HepG2 (cell line): ENCODE data around the gene COA3. TPM values are rescaled to one million over a fixed set of nuclear protein-coding genes. Genes with fewer than 3 reads are reported as not detected.

Experiments used
- CHD2 ChIP-seq: IDR thresholded peaks from 2 replicates; pipeline ENCODE4 v1.6.1; 2011; ENCODE audit warnings: low read depth, low read length, improper control_type of control experiment
- GABPB1 ChIP-seq: IDR thresholded peaks from 2 replicates; pipeline ENCODE4 v1.6.1; 2016; ENCODE audit warnings: mild to moderate bottlenecking, missing genetic modification reagents, moderate library complexity, missing compliant biosample characterization
- HMGA1 ChIP-seq: sonication (generic); formaldehyde crosslinking; conservative IDR thresholded peaks from 2 replicates; pipeline ENCODE4 v1.4.0; 2020; ENCODE audit warnings: missing genetic modification reagents
- IRF2 ChIP-seq: IDR thresholded peaks from 2 replicates; pipeline ENCODE4 v1.6.1; 2018; ENCODE audit warnings: missing genetic modification reagents, missing compliant biosample characterization
- JARID2 ChIP-seq: sonication (generic); formaldehyde crosslinking; IDR thresholded peaks from 2 replicates; pipeline ENCODE4 v1.8.1; 2023; ENCODE audit warnings: missing genetic modification reagents, inconsistent platforms; ENCODE audit not compliant: insufficient replicate concordance
- MXD4 ChIP-seq: IDR thresholded peaks from 2 replicates; pipeline ENCODE4 v1.6.1; 2016; ENCODE audit warnings: mild to moderate bottlenecking, missing biosample characterization, missing genetic modification reagents
- MXI1 ChIP-seq: IDR thresholded peaks from 3 replicates; pipeline ENCODE4 v1.6.1; 2012; ENCODE audit warnings: low read depth, low read length, inconsistent platforms, borderline replicate concordance
- PRMT3 ChIP-seq: sonication (generic); formaldehyde crosslinking; IDR thresholded peaks from 2 replicates; pipeline ENCODE4 v1.8.1; 2022; ENCODE audit warnings: low read depth, mild to moderate bottlenecking, moderate library complexity, missing genetic modification reagents, borderline replicate concordance
- RAD21 ChIP-seq: fragments of 450-650 bp; formaldehyde crosslinking; IDR thresholded peaks from 2 replicates; pipeline ENCODE4 v1.5.0; 2020; ENCODE audit warnings: mild to moderate bottlenecking
- SMAD3 ChIP-seq: sonication (generic); formaldehyde crosslinking; IDR thresholded peaks from 2 replicates; pipeline ENCODE4 v1.4.0; 2020; ENCODE audit warnings: missing genetic modification reagents
- SUZ12 ChIP-seq: fragments of 150-350 bp; IDR thresholded peaks from 2 replicates; pipeline ENCODE4 v1.6.1; 2014; ENCODE audit warnings: low read depth, low read length
- ZBTB21 ChIP-seq: sonication (generic); formaldehyde crosslinking; IDR thresholded peaks from 2 replicates; pipeline ENCODE4 v1.4.0; 2020; ENCODE audit warnings: missing genetic modification reagents
- ZNF383 ChIP-seq: sonication (generic); formaldehyde crosslinking; IDR thresholded peaks from 2 replicates; pipeline ENCODE4 v1.4.0; 2020; ENCODE audit warnings: missing genetic modification reagents, mild to moderate bottlenecking, borderline replicate concordance
- ZNF44 ChIP-seq: sonication (generic); formaldehyde crosslinking; IDR thresholded peaks from 2 replicates; pipeline ENCODE4 v1.5.1; 2020; ENCODE audit warnings: mild to moderate bottlenecking, missing genetic modification reagents
- ZNF530 ChIP-seq: sonication (generic); formaldehyde crosslinking; IDR thresholded peaks from 2 replicates; pipeline ENCODE4 v1.5.0; 2020; ENCODE audit warnings: low read depth, mild to moderate bottlenecking, missing genetic modification reagents
- ZNF607 ChIP-seq: sonication (generic); formaldehyde crosslinking; IDR thresholded peaks from 2 replicates; pipeline ENCODE4 v1.5.1; 2020; ENCODE audit warnings: missing genetic modification reagents, mild to moderate bottlenecking, borderline replicate concordance
- polyA plus RNA-seq, 8 experiments: library from polyadenylated mRNA; depleted of rRNA in 3 of 8; stranded (reverse) in 7 of 8; unstranded in 1 of 8; fragments of >200 nt; fragmentation: Illumina TruSeq in 4 of 8; extraction: Trizol in 4 of 8; gene quantifications; 2 replicates each; pipeline versions ENCODE4 v1.2.1 to v1.2.3, GENCODE V29; 2011 to 2016; ENCODE audit warnings: low read depth in 4 of 8, missing spikeins in 1 of 8, mixed read lengths in 1 of 8; ENCODE audit not compliant: insufficient read depth in 1 of 8
- total RNA-seq, 5 experiments: library from RNA; depleted of rRNA; stranded (reverse); fragments of >200 nt; fragmentation: Illumina TruSeq; extraction: Trizol; gene quantifications; 2 replicates each; pipeline ENCODE4 v1.2.3, GENCODE V29; 2016; ENCODE audit warnings: low read depth in 1 of 5
- TF ChIP-seq, protein P1 (sequence below): sonication (generic); formaldehyde crosslinking; IDR thresholded peaks from 2 replicates; pipeline ENCODE4 v1.4.0; 2020; ENCODE audit warnings: mild to moderate bottlenecking, missing genetic modification reagents
- TF ChIP-seq, protein P2 (sequence below): sonication (generic); formaldehyde crosslinking; IDR thresholded peaks from 2 replicates; pipeline ENCODE4 v1.5.1; 2020; ENCODE audit warnings: missing genetic modification reagents, mild to moderate bottlenecking, borderline replicate concordance
- TF ChIP-seq, protein P3 (sequence below): IDR thresholded peaks from 2 replicates; pipeline ENCODE4 v1.6.1; 2016; ENCODE audit warnings: low read depth, borderline replicate concordance
- TF ChIP-seq, protein P4 (sequence below): IDR thresholded peaks from 2 replicates; pipeline ENCODE4 v1.6.1; 2016
- TF ChIP-seq, protein P5 (sequence below): sonication (generic); formaldehyde crosslinking; IDR thresholded peaks from 2 replicates; pipeline ENCODE4 v1.4.0; 2020; ENCODE audit warnings: missing genetic modification reagents, mild to moderate bottlenecking, borderline replicate concordance

The COA3 gene
- total and polyA plus RNA-seq, 2 of the 13 experiments (the other 11 are each of a cell fraction or from before 2014, with no cell fraction given) = 133 to 202 TPM

DNA sequence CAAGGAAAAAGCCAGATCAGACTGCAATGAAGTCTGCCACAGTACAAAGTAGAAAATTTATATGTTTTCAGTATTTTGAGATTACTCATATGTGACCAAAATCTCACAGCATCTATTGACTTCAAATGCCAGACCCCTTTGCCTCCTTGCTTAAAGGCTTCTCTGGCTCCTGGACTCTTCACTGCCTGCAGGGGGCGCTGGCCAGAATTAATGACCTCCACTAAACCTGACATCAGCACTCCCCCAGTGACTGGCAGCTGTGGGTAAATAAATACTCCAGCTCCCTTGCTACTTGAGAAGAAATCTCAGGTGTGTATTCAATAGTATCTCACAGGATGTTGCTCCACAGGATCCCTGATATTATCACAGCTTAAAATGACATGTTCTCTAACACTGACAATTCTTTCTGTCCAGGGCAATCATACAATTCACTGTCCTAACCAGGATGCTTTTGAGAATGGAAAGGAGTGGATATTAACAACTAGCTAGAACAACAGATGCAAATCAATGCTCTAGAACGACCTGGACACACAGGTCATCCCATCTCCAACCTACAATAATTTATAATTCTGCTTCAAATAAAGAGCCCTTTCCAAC, 21.5 kb upstream of the COA3 start (continued):
- TF ChIP-seq, protein P1, sequence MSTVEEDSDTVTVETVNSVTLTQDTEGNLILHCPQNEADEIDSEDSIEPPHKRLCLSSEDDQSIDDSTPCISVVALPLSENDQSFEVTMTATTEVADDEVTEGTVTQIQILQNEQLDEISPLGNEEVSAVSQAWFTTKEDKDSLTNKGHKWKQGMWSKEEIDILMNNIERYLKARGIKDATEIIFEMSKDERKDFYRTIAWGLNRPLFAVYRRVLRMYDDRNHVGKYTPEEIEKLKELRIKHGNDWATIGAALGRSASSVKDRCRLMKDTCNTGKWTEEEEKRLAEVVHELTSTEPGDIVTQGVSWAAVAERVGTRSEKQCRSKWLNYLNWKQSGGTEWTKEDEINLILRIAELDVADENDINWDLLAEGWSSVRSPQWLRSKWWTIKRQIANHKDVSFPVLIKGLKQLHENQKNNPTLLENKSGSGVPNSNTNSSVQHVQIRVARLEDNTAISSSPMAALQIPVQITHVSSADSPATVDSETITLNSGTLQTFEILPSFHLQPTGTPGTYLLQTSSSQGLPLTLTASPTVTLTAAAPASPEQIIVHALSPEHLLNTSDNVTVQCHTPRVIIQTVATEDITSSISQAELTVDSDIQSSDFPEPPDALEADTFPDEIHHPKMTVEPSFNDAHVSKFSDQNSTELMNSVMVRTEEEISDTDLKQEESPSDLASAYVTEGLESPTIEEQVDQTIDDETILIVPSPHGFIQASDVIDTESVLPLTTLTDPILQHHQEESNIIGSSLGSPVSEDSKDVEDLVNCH (CRISPR knock-in tag) = no peak
- 0 out of 2 replicates have a peak, but pooled peaks have one; percentile 36 for TF ChIP-seq SMAD3 (CRISPR knock-in tag)
- no peak for TF ChIP-seq ZNF383 (CRISPR knock-in tag)
- TF ChIP-seq RAD21 (CRISPR knock-in tag) = peak; percentile 60
- TF ChIP-seq, protein P2, sequence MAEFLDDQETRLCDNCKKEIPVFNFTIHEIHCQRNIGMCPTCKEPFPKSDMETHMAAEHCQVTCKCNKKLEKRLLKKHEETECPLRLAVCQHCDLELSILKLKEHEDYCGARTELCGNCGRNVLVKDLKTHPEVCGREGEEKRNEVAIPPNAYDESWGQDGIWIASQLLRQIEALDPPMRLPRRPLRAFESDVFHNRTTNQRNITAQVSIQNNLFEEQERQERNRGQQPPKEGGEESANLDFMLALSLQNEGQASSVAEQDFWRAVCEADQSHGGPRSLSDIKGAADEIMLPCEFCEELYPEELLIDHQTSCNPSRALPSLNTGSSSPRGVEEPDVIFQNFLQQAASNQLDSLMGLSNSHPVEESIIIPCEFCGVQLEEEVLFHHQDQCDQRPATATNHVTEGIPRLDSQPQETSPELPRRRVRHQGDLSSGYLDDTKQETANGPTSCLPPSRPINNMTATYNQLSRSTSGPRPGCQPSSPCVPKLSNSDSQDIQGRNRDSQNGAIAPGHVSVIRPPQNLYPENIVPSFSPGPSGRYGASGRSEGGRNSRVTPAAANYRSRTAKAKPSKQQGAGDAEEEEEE (CRISPR knock-in tag) = no peak
- TF ChIP-seq PRMT3 (CRISPR knock-in tag) = no peak
- TF ChIP-seq IRF2 (CRISPR knock-in tag) = 0 out of 2 replicates have a peak, but pooled peaks have one; percentile 33
- TF ChIP-seq, protein P3, sequence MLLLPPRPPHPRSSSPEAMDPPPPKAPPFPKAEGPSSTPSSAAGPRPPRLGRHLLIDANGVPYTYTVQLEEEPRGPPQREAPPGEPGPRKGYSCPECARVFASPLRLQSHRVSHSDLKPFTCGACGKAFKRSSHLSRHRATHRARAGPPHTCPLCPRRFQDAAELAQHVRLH = peak; percentile 43; the same call in 1 of the 2 replicates
- TF ChIP-seq, protein P4, sequence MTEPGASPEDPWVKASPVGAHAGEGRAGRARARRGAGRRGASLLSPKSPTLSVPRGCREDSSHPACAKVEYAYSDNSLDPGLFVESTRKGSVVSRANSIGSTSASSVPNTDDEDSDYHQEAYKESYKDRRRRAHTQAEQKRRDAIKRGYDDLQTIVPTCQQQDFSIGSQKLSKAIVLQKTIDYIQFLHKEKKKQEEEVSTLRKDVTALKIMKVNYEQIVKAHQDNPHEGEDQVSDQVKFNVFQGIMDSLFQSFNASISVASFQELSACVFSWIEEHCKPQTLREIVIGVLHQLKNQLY (CRISPR knock-in tag) = no peak
- TF ChIP-seq GABPB1 = no peak
- TF ChIP-seq ZNF530 (CRISPR knock-in tag) = no peak
- no peak for TF ChIP-seq SUZ12
- no peak for TF ChIP-seq ZNF607
- TF ChIP-seq MXD4 (CRISPR knock-in tag) = peak; percentile 53; the same call in 1 of the 2 replicates
- no peak for TF ChIP-seq MXI1
- no peak for TF ChIP-seq ZBTB21 (CRISPR knock-in tag)
- no peak for TF ChIP-seq ZNF44 (CRISPR knock-in tag)
- no peak for TF ChIP-seq HMGA1
- TF ChIP-seq CHD2 = no peak
- TF ChIP-seq, protein P5, sequence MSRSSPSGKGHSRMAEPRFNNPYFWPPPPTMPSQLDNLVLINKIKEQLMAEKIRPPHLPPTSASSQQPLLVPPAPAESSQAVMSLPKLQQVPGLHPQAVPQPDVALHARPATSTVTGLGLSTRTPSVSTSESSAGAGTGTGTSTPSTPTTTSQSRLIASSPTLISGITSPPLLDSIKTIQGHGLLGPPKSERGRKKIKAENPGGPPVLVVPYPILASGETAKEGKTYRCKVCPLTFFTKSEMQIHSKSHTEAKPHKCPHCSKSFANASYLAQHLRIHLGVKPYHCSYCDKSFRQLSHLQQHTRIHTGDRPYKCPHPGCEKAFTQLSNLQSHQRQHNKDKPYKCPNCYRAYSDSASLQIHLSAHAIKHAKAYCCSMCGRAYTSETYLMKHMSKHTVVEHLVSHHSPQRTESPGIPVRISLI (CRISPR knock-in tag) = no peak
- no peak for TF ChIP-seq JARID2 (CRISPR knock-in tag)
